GM19438 (cell line): Measurements from ENCODE around the gene TSHZ2.

Source experiments
- ATAC-seq: cut with Tn5 transposase; IDR thresholded peaks from one replicate; pipeline ENCODE4 v1.9.1; 2021; ENCODE audit warnings: low read depth; ENCODE audit not compliant: unreplicated experiment

Gene TSHZ2

GRCh38 chr20:53150532-53150931 is 178.4 kb downstream of the TSHZ2 start:
- ATAC-seq, result no peak

GRCh38 chr20:53152228-53152627 is 180.1 kb downstream of the TSHZ2 start:
- ATAC-seq, result no peak

- no peak for ATAC-seq
Measured at GRCh38 chr20:53154540-53154939, 182.4 kb downstream of the TSHZ2 start.

GRCh38 chr20:53157443-53158408 is 185.6 kb downstream of the TSHZ2 start:
- ATAC-seq, result peak; percentile 77

GRCh38 chr20:53159160-53159559 is 187.0 kb downstream of the TSHZ2 start:
- ATAC-seq, result no peak

- ATAC-seq, result no peak
Measured at GRCh38 chr20:53161073-53161472, 188.9 kb downstream of the TSHZ2 start.

- ATAC-seq, result no peak
Measured at GRCh38 chr20:53161473-53161872, 189.3 kb downstream of the TSHZ2 start.

- no peak for ATAC-seq
Measured at GRCh38 chr20:53162251-53162835, 190.2 kb downstream of the TSHZ2 start.

GRCh38 chr20:53163486-53163885 is 191.3 kb downstream of the TSHZ2 start:
- ATAC-seq, result no peak

GRCh38 chr20:53164072-53164471 is 191.9 kb downstream of the TSHZ2 start:
- ATAC-seq, result no peak

GRCh38 chr20:53165452-53165851 is 193.3 kb downstream of the TSHZ2 start:
- no peak for ATAC-seq

- no peak for ATAC-seq
Measured at GRCh38 chr20:53168491-53168890, 196.3 kb downstream of the TSHZ2 start.

- ATAC-seq, result no peak
Measured at GRCh38 chr20:53170196-53170595, 198.0 kb downstream of the TSHZ2 start.

GRCh38 chr20:53171065-53171464 is 198.9 kb downstream of the TSHZ2 start:
- no peak for ATAC-seq

GRCh38 chr20:53174454-53174853 is 202.3 kb downstream of the TSHZ2 start:
- ATAC-seq, result no peak

GRCh38 chr20:53175135-53175780 is 203.1 kb downstream of the TSHZ2 start:
- no peak for ATAC-seq

GRCh38 chr20:53176134-53176533 is 204.0 kb downstream of the TSHZ2 start:
- ATAC-seq, result no peak

- ATAC-seq, result no peak
Measured at GRCh38 chr20:53177687-53178086, 205.5 kb downstream of the TSHZ2 start.

- ATAC-seq, result no peak
Measured at GRCh38 chr20:53179749-53180148, 207.6 kb downstream of the TSHZ2 start.

GRCh38 chr20:53180928-53181362 is 208.8 kb downstream of the TSHZ2 start:
- ATAC-seq, result no peak

- no peak for ATAC-seq
Measured at GRCh38 chr20:53181866-53182376, 209.8 kb downstream of the TSHZ2 start.
